ENCODE data around the gene PDXK. TPM values are rescaled to one million over a fixed set of nuclear protein-coding genes. Genes with fewer than 3 reads are reported as not detected.

PDXK gene
- total and polyA plus RNA-seq, 2 experiments from 2014 or later: 76.2 to 82.4 TPM

DNA sequence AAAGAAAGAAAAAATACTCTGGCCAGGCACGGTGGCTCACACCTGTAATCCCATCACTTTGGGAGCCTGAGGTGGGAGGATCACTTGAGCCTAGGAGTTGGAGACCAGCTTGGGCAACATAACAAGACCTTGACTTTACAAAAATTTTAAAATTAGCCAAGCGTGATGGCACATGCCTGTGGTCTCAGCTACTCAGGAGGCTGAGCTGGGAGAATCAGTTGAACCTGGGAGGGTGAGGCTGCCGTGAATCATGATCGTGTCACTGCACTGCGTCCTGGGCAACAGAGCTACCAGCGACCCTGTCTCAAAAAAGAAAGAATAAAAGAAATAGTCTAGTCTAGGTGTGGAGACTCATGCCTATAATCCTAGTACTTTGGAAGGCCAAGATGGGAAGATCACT lies 37.3 kb upstream of the PDXK start:
- DNase-seq (ENCODE audit: low read depth in 1 of 2, low spot score in 1 of 2): no peak
- no peaks in the 10 kb centered on the region for H3K27me3 ChIP-seq
- TF ChIP-seq, protein P1, sequence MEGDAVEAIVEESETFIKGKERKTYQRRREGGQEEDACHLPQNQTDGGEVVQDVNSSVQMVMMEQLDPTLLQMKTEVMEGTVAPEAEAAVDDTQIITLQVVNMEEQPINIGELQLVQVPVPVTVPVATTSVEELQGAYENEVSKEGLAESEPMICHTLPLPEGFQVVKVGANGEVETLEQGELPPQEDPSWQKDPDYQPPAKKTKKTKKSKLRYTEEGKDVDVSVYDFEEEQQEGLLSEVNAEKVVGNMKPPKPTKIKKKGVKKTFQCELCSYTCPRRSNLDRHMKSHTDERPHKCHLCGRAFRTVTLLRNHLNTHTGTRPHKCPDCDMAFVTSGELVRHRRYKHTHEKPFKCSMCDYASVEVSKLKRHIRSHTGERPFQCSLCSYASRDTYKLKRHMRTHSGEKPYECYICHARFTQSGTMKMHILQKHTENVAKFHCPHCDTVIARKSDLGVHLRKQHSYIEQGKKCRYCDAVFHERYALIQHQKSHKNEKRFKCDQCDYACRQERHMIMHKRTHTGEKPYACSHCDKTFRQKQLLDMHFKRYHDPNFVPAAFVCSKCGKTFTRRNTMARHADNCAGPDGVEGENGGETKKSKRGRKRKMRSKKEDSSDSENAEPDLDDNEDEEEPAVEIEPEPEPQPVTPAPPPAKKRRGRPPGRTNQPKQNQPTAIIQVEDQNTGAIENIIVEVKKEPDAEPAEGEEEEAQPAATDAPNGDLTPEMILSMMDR (IDR thresholded peaks at IDR 0.05; ENCODE audit: low read depth, low read length): no peak
- H3K27ac ChIP-seq: no peak overlapping the region
- peaks cover 37% of the 10 kb centered on the region for H3K36me3 ChIP-seq
- no peak overlapping the region for H3K4me3 ChIP-seq
- H3K9me3 ChIP-seq (ENCODE audit: low read depth): no peaks in the 10 kb centered on the region
- H3K4me1 ChIP-seq (ENCODE audit: low read depth): no peaks in the 10 kb centered on the region

DNA sequence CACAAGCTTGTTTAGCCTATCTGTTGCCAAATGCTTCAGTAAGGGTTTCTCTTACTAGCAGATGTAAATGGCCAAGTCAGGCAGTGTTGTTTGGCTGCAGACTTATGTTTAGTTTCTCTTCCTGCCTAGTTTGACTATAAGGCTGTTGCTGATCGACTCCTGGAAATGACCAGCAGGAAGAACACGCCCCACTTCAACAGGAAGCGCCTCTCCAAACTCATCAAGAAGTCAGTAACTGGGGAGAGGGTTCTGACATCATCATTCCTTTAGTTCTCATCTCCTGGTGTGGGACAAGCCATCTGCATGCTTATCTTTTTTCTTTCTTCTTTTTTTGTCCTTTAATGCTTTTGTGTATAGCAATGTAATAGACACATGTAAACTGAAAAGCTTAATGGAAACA lies 34.5 kb upstream of the PDXK start:
- Histone ChIP-seq H3K27ac (no peak overlapping the region), H3K4me1 (ENCODE audit: low read depth) (no peaks in the 10 kb centered on the region), H3K4me3 (no peak overlapping the region), H3K9me3 (ENCODE audit: low read depth) (no peaks in the 10 kb centered on the region), H3K36me3 (peaks cover 49% of the 10 kb centered on the region), H3K27me3 (no peaks in the 10 kb centered on the region)
- DNase-seq (ENCODE audit: low read depth in 1 of 2, low spot score in 1 of 2): peak in 1 of 2 donors; percentile 6
- TF ChIP-seq, protein P1 (IDR thresholded peaks at IDR 0.05; ENCODE audit: low read depth, low read length): no peak

DNA sequence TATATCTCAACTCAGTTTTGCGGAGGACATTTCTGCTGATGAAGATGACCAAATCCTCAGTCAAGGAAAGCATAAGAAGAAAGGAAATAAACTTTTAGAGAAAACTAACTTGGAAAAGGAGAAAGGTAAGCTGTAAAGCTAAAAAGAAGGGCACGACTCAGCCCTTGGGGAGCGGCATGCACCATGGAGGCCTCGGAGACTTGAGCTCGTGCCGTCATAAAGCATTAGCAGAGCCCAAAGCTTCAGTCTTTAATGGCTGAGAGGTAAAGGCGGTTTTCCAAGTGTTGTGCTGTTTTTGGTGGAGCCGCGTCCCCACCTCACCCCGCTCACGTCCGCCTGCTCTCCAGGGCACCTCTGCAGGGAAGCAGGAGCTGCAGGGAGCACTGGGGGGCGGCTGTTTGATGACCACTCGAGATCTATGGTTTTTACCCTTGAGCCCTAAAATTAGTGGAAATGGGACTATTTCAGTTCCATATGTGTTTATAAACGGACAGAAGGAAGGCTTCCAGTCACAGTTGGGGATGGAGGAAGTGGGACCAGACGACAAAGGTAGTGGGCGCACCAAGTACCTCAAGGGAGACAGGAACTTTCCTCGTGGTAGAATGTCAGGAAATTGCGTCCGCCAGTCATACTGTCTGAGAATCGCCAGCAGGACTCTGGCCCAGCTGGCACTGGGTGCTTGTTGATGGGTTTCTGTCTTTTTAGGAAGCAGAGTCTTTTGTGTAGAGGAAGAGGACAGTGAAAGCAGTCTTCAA lies 31.9 kb upstream of the PDXK start:
- Histone ChIP-seq H3K9me3 (ENCODE audit: low read depth) (no peaks in the 10 kb centered on the region), H3K4me3 (no peak overlapping the region), H3K36me3 (peaks cover 65% of the 10 kb centered on the region), H3K27me3 (no peaks in the 10 kb centered on the region), H3K27ac (no peak overlapping the region), H3K4me1 (ENCODE audit: low read depth) (no peaks in the 10 kb centered on the region)
- no peak for DNase-seq (ENCODE audit: low read depth in 1 of 2, low spot score in 1 of 2)
- TF ChIP-seq, protein P1 (IDR thresholded peaks at IDR 0.05; ENCODE audit: low read depth, low read length): no peak

DNA sequence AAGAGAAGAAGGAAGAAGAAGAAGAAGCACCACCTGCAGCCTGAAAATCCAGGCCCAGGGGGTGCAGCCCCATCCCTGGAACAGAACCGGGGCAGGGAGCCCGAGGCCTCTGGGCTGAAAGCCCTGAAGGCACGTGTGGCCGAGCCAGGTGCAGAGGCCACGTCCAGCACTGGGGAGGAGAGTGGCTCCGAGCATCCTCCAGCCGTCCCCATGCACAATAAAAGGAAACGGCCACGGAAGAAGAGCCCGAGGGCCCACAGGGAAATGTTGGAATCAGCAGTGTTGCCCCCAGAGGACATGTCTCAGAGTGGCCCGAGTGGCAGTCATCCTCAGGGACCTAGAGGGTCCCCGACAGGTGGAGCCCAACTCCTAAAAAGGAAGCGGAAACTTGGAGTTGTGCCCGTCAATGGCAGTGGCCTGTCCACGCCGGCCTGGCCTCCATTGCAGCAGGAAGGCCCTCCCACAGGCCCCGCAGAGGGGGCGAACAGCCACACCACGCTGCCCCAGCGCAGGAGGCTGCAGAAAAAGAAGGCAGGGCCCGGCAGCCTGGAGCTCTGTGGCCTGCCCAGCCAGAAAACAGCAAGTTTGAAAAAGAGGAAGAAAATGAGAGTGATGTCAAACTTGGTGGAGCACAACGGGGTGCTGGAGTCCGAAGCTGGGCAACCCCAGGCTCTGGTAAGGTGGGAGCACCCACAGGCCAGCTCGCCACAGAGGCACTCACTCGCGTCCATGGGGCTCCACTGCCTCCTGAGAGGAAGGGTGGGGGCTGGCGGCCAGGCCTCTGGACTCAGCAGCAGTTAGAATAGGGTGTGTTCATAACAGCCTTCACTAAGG lies 31.1 kb upstream of the PDXK start:
- DNase-seq (ENCODE audit: low read depth in 1 of 2, low spot score in 1 of 2): no peak
- TF ChIP-seq, protein P1 (IDR thresholded peaks at IDR 0.05; ENCODE audit: low read depth, low read length): no peak
- no peaks in the 10 kb centered on the region for H3K9me3 ChIP-seq (ENCODE audit: low read depth)
- no peak overlapping the region for H3K4me3 ChIP-seq
- no peak overlapping the region for H3K27ac ChIP-seq
- no peaks in the 10 kb centered on the region for H3K4me1 ChIP-seq (ENCODE audit: low read depth)
- H3K36me3 ChIP-seq: peaks cover 66% of the 10 kb centered on the region
- H3K27me3 ChIP-seq: no peaks in the 10 kb centered on the region

- H3K9me3 ChIP-seq (ENCODE audit: low read depth): no peaks in the 10 kb centered on the region
- DNase-seq (ENCODE audit: low read depth in 1 of 2, low spot score in 1 of 2): no peak
- H3K27ac ChIP-seq: peak overlapping the region; percentile 34
- no peaks in the 10 kb centered on the region for H3K4me1 ChIP-seq (ENCODE audit: low read depth)
- peaks cover 60% of the 10 kb centered on the region for H3K36me3 ChIP-seq
- H3K27me3 ChIP-seq: no peaks in the 10 kb centered on the region
- H3K4me3 ChIP-seq: no peak overlapping the region
- TF ChIP-seq, protein P1 (IDR thresholded peaks at IDR 0.05; ENCODE audit: low read depth, low read length): no peak
Measured at GRCh38 chr21:43688906-43689305, 30.0 kb upstream of the PDXK start.

Data from cardiac muscle cell (in vitro differentiated cells and primary cell).